OCI-M1 (cell line): Measurements from ENCODE around the gene PDIA6.
"Not testable (repeated sequence)": the region's sequence is repeated elsewhere in the genome, so short reads cannot be mapped to it uniquely, and the experiment has no call there.

Source experiments
- DNase-seq: peaks from one replicate; lab custom pipeline; 2025; lab: John Stamatoyannopoulos, UW

PDIA6 gene

DNA sequence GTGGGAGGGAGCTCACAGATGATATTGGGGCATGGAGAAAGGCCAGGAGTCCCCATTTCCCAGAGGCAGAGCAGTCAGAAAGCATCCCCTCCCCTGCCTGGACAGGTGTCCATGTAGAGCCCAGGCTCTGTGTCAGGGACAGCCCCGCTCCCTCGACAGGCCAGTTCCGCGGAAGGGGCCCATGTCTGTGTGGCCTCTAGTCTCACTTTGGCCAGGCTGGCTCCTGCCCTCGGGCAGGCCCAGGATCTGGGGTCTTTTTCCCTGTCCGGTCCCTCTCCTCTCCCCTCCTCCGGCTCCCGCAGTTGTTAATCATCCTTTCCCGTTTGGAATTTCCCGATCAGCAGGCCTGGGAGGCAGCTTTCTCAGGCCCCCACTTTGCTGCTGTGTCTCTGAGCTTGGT lies 20.4 kb upstream of the PDIA6 start:
- DNase-seq, result no peak

DNA sequence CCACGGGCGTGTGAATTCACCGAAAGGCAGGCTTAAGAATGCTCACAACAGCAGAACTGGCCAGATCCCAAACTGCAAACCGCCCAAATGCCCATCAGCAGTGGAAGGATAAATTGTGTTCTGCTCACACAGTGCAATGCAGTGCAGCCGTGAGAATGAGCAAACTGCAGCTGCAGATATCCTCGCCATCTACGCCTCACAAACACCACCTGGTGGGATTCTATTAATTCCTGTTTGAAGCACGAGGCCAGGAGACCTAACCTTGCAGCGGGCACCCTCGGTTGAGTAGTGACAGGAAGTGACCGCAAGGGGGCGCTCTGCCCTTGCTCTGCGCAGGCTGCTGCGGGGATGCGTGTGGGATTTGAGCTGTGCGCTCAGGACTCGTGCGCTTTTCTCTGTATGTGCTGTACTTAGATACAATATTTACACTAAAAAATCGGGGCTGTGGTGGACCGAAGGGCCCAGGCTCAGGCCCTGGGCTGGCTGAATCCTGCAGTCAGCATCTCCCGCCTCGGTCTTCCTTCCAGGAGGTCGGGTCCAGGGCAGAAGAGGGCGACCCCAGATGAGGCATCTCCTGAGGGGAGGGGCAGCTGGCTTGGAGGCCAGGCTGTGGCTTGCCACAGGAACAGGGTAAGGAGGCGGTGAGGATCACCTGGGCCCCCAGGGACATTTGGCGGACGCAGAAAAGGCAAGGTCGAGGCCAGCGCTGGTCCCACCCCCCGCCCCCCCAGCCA lies 19.8 kb upstream of the PDIA6 start:
- peak; percentile 86 for DNase-seq

DNA sequence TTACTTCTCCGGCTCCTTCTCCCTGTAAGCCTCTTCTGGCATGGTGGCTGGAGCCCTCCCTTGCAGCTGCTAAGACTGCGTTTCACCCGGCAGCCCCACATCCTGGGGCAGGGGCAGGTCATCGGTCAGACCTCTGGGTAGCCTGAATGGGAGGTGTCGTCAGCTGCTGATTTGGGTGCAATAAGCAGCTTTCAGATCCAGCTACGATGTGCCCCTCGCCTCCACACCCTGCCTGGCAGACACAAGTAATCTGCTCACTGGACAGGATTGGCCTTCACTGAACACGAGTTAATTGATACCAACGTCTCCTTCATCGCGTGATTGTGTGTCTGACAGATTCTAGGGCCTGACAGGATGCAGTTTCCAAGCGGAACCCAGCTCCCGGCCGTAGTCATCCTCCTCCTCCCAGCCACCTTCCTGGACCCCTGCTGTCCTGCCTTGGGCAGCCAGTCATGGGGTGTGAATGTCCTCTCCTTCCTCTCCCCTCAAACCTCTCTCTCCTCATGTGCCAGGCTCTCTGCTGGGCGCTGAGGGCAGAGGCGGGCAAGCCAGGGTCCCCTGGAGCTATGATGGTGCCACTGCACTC lies 18.9 kb upstream of the PDIA6 start:
- no peak for DNase-seq

DNA sequence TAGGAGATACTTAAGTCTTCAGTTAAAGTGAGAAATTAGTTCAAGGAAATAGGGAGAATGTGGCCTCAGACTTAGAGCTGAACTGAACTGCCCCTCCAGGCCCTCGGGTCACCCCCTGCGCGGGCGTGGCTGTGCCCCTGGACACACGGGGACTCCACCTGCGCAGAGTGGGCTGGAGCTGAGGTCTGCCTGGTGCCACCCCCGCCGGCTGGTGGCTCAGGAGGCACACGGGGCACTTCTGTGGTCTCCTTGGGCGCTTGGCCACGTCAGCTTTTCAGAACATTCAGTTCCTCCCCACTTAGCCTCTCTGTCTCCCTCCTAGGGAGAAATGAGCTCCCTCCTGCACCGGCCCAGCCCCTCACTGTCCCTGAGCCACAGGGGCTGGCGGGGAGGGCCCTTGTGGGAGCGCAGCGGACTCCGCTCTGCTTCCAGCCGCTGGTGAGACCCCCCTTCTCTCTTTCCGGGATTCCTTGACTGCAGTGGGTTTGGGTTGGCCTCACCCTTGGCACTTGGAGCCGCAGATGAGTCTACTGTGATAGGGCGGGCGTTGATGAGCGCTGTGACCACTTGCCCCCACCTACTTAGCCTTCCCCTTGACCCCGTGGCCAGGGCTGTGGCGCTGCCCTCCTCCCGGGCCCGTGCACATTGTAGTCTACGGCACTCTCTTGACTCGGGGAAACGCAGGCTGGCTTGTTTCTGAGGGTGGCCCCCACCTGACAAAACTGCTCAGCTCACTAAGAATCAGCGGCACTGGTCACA lies 18.2 kb upstream of the PDIA6 start:
- no peak for DNase-seq

DNA sequence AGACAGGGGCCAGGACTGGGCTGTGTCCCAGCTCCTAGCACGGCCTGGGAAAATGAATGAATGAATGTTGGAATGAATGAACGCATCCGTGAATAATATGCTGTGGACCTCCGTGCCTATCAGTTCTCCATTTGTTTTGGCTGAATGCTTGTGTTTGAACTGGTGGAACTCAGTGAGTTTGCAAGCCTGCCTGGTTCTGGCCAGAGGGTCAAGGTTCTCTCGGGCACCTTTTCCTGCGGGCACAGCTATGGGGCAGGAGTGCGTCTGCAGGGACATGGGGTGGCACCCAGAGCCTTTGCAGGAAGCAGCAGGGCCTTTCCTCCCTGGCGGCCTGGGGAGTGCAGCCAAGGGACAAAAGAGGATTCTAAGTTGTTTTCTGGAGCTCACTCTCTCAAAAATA lies 17.6 kb upstream of the PDIA6 start:
- no peak for DNase-seq

DNA sequence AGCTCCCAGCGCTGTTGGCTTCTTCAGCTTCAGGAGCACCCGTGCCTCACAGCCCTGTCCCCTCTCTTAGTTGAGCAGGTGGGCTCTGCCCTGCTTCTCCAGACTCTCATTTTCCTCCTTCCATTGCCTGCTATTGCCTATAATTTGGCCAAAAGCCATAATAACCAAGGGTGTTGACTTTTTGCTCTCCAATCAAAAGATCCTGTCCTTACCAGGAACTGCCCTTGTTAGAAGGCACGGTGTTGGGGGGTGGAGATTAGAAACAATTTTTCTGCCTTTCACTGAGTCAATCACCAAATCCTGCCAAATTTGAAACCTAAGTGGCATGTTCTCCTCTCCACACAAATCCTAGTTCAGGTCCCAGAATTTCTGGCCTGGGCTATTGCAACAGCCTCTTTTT lies 16.7 kb upstream of the PDIA6 start:
- no peak for DNase-seq

DNA sequence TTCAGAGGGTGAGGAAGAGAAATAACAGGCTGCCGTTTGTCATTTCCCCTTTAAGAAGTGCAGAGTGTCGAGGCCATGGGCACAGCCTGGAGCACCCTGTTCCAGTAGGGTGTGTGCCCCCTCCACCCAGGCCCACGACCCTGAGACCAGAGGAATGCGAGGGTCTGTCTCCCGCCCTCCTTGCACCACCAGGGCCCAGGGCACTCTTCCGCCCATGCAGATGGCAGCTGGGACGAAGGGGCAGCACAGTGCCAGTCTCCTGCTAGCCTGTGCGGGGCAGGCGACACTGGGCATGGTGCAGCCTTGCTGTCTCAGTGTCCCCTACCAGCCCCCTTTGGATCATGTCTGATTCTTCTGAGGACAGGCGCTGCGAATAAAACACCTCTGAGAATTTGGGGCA lies 15.8 kb upstream of the PDIA6 start:
- no peak for DNase-seq

DNA sequence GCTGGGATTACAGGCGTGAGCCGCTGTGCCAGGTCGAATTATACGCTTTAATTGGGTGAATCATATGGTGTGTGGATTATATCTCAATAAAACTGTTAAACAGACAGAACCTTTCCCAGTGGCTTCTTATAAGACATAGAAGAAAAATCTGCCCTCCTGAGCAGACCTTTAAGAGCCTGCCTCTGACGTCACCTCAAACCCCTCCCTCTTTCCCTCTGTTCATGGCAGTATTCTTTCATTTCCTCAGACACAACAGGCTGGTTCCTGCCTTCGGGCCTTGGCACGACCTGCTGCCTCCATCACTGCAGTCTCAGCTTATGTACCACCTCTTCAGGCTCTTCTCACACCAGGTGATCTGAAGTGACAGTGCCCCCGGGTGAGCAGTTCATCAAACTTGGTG lies 14.0 kb upstream of the PDIA6 start:
- DNase-seq, result no peak

DNA sequence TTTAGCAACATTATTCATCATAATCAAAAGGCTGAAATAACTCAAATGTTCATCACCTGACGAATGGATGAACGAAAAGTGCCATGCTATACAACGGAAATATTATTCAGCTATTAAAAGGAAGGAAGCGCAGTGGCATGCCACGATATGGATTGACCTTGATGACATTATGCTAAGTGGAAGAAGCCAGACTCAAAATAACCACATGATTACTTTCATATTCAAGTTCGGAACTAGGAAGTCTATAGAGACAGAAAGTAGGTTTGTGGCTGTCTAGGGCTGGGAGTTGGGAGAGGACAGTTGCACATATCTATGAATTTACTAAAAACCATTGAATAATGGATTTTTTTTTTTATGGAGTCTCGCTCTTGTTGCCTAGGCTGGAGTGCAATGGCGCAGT lies 13.4 kb upstream of the PDIA6 start:
- DNase-seq, result no peak

DNA sequence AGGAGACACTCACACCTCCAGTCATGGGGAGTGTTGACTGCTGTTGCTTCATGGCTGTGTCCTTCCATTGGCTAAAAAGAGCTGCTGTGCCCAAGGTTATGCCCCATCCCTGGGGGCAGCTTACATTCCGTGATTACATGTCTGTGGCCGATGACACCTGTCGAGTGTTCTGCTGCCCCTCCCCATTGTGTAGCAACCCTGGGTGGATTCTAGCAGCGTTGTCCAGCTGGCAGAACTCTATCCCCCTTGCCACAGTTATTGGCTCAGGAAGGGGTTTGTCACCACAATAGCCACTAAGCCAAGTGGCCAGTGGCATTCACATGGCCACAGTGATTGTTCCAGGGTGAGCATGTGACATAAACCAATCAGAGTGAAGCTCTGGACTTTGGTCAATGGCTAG lies 11.6 kb upstream of the PDIA6 start:
- no peak for DNase-seq

DNA sequence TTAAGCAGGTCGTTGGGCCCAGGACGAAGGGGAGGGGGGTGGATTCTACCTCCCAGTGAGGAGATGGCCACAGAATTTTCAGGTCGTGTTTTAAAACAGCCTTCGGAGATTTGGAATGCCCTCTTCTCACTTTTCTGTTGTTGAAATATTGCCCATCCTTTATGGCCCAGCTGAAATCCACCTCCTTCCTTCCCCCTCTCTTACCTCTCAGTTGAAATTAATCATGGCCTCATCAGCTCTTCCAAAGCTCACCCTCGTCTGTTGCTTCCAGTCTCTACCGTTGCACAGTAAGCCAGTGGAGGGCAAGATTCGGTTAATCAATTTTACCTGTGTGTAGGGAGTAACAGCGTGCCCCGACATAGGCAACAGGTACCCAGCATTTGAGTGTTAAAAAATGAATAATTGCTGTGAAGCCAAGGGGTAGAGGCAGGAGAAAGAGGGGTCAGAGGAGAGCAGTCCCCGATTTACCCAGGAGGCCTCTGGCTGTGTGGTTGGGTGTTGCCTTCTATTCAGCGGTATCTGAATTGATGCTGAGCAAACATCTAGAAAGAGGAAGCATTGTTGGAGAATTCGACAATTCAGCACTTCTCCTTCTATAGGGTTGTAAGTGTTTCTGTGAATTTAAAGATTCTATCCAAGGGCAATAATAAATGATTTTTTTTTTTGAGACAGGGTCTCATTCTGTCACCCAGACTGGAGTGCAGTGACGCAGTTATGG lies 8.6 kb upstream of the PDIA6 start:
- peak; percentile 40 for DNase-seq

DNA sequence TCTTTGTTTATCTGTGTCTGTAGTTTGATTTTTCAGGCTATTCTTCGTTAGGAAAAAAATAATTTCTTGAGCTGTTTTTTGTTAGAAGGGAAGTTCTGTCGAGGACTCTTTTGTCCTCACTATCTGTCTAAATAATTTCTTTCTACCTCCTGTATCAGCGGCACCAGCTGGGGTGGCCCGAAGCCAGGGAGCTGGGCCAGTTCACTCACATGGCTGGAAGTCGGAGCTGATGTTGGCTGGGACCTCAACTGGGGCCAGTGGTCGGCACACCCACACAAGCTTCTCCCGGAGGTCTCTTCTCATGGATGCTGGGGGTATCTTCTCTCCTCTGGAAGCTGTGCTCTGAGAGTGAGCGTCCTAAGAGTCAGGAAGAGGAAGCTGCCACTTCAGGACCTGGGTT lies 8.0 kb upstream of the PDIA6 start:
- peak; percentile 13 for DNase-seq

DNA sequence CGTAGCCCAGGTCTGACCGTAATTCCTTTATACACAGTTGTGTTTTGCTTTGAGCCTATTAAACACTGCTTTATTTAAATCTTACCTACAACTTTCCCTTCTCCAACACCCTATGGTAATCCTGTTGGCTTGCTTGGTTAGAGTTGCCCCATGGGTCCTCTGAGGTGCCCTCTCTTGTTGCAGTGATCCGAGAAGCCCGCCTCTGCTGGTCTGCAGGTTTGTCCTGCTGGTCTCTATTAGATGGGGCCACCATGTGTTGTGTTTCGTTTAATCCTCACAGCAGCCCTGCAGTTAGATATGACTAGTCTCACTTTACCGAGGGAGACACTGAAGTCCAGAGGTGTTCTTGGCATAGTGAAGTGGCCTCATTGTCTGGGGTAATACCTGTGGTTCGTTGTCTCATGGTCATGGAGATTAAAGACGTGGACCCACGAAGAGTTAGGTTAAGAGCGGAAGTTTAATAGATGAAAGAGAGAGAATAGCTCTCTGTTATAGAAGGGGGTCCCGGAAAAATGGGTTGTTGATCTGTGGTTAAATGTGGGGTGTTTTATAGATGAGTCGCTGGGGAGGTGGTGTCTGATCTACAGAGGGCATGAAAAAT lies 7.2 kb upstream of the PDIA6 start:
- DNase-seq, result no peak

DNA sequence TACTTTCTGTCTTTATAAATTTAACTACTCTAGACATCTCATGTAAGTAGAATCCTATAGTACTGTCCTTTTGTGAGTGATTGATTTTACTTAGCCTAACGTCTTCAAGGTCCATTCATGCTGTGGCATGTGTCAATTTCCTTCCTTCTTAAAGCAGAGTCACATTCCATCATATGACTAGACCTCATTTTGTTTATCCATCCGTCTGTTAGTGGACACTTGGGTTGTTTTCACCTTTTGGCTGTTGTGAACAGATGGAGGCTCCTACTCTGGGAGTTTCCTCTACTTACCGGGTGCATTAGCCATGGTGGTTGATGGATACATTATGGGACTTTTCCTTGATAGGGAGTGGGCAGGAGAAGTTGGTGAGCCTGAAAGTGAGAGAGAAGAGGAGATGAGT lies 6.4 kb upstream of the PDIA6 start:
- DNase-seq, result no peak

DNA sequence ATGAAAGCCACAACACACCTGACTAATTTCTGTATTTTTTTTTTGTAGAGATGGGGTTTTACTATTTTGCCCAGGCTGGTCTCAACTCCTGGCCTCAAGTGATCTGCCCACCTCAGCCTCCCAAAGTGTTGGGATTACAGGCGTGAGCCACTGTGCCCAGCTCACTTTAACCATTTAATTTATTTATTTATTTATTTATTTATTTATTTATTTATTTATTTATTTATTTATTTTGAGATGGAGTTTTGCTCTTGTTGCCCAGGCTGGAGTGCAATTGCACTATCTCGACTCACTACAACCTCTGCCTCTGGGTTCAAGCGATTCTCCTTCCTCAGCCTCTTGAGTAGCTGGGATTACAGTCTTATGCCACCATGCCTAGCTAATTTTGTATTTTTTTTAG lies 5.7 kb upstream of the PDIA6 start:
- not testable (repeated sequence) for DNase-seq

DNA sequence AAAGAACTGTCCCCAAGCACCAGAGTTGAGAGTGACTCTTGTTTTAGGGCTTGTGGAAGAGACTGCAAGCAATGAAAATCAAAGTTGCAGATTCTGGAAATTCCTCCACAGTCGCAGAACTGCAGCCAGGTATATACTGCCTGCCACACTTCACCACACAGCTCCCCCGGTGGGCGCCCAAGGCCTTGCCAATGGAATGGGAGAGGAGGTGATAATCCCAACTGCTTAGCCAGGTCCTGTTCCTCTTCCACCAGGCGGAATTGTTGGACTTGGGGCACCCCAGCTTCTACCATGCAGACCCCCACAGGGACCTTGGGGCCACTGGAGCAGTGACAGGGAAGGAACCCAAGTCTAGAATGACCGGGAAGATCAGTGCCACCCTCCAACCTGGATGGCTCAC lies 4.8 kb upstream of the PDIA6 start:
- DNase-seq, result peak; percentile 16

DNA sequence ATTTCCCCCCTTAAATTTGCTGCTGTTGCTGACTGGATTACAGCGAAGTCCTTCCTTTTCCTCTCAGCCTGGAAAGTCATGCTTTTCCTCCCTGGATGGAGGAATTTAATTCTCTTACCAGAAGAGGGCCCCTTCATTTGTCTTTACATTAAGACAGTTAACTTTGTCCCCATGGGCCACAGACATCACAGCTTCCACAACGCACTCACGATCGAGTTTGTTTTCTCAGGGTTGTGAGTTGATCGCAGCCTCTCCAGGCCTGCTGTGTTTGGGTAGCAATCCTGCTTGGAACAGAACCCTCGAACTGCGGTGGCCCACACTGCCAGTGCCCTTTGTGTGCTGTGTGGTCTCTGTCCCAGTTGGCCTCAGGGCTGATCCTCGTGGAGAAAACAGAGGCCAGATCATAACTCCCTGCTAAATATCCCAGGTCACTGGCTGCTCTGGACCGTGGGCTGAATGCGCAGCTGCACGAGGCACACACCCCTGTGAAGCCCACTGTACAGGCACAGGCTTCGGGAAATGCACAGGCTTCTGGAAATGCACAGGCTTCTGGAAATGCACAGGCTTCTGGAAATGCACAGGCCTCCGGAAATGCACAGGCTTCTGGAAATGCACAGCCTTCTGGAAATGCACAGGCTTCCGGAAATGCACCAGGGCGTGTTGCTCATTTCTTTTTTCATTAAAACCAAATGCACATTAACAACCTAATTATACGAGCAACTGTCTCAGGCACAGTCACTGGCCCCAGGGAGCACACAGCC lies 2.2 kb upstream of the PDIA6 start:
- DNase-seq, result peak; percentile 5

DNA sequence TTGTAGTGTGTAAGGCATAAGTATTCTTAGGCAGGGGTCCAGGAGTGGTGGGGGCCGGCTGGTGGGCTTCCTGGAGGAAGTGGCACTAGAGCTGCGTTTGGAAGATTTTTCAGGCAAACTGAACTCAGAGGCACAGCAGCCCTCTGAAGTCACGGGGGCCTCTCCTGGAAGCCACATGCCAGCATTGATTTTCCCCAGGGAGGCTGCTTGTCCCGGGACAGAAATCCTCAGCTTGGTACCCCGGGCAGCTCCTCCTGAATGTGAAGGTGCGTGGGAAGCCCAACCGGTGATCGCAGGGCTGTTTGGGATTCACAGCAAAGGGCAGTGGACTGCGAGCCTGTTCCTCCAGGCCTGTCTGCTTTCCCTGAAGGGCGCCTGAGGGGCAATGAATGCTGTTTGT lies 1.6 kb upstream of the PDIA6 start:
- DNase-seq, result no peak

DNA sequence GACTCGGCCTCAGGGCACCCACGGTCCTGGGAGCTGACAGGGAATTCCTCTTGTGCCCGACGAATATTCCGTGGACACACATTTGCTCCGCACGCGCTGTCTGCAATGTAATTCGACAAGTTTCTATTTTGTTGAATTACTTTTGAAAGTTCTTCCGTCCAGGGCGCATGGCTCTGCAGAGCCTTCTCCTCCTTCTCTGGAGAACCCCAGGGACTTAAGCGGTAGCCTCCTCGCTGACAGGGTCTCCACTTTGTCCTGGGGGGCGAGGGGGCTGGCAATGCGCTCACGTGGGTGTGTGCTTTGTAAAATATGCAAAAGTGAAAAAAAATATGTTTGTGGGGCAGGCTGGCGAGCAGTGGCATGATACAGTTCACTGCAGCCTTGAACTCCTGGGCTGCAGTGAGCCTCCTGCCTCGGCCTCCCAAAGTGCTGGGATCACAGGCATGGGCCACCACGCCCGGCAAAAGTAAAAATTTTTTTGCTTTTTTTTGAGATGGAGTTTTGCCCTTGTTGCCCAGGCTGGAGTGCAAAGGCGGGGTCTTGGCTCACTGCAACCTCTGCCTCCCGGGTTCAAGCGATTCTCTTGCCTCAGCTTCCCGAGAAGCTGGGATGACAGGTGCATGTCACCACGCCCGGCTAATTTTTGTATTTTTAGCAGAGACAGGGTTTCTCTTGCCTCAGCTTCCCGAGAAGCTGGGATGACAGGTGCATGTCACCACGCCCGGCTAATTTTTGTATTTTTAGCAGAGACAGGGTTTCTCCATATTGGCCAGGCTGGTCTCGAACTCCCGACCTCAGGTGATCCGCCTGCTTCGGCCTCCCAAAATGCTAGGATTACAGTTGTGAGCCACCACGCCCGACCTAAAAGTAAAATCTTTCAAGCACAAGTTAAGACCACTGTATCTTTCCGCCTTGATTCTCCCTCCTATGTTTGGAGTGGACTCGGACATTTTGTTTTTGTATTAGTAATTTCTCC lies 866 bp upstream of the PDIA6 start:
- DNase-seq, result not testable (repeated sequence)

DNA sequence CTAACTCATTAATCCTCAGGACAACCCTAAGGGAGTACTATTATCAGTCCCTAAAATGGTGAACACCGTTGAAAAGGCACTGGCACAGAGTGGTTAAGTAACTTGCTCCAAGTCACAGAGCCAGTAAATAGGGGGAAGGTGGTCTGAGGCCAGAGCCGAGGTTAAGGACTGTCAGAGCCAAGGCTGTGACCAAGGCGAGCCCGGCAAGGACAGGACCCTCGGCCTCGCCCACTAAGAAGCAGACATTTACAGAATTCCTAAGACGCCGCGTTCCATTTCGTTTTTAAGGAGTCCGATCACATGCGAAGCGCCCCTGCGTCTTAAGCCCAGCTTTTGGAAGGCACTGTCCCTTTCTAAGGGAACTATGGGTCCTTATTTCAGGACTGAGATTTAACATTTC lies 1.1 kb downstream of the PDIA6 start:
- DNase-seq, result peak; percentile 39
